ENCODE measurements around the gene TOPBP1. TPM values are rescaled to one million over a fixed set of nuclear protein-coding genes. Genes with fewer than 3 reads are reported as not detected.

The TOPBP1 gene
- total and polyA plus RNA-seq, 8 donors, result 5.5 to 78.1 (median 43.0) TPM

DNA sequence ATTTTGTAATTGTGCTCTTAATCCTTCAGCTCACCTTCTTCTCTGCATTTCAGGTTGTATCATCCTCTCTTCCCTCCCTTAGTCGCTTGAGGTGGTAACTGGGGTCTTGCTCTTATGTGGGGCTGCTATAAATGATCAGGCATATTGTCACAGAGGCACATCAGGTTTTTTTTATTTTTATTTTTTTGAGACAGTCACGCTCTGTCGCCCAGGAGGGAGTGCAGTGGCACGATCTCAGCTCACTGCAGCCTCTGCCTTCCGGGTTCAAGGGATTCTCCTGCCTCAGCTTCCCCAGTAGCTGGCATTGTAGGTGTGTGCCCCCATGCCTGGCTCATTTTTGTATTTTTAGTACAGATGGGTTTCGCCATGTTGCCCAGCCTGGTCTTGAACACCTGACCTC lies 78.3 kb downstream of the TOPBP1 start:
- intact Hi-C loops (cut with DNase I; ENCODE audit: low total_unique reads), result loop anchor here (10.0 kb wide), 1 partner anchor 139 kb away; no protein-coding TSS in a partner anchor
- Histone ChIP-seq H3K9me3 (no peaks in the 10 kb centered on the region), H3K4me3 (no peak overlapping the region), H3K4me1 (peaks cover 8 to 79% (median 52%) of the 10 kb centered on the region in 4 donors), H3K27me3 (no peaks in the 10 kb centered on the region), H3K27ac (no peak overlapping the region), H3K36me3 (peaks cover 56 to 100% (median 99%) of the 10 kb centered on the region in 4 donors)
- WGBS, 5 donors, result 94 to 98% (median 96%) methylated on average over 6 of the region's 6 CpGs
- DNase-seq, result no peak
- TF ChIP-seq, protein P1, sequence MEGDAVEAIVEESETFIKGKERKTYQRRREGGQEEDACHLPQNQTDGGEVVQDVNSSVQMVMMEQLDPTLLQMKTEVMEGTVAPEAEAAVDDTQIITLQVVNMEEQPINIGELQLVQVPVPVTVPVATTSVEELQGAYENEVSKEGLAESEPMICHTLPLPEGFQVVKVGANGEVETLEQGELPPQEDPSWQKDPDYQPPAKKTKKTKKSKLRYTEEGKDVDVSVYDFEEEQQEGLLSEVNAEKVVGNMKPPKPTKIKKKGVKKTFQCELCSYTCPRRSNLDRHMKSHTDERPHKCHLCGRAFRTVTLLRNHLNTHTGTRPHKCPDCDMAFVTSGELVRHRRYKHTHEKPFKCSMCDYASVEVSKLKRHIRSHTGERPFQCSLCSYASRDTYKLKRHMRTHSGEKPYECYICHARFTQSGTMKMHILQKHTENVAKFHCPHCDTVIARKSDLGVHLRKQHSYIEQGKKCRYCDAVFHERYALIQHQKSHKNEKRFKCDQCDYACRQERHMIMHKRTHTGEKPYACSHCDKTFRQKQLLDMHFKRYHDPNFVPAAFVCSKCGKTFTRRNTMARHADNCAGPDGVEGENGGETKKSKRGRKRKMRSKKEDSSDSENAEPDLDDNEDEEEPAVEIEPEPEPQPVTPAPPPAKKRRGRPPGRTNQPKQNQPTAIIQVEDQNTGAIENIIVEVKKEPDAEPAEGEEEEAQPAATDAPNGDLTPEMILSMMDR (IDR thresholded peaks at IDR 0.05), result no peak
- no peak for TF ChIP-seq POLR2AphosphoS5 (IDR thresholded peaks at IDR 0.05)
- TF ChIP-seq EP300 (IDR thresholded peaks at IDR 0.05), result no peak
- no peak for TF ChIP-seq POLR2A (IDR thresholded peaks at IDR 0.05)

DNA sequence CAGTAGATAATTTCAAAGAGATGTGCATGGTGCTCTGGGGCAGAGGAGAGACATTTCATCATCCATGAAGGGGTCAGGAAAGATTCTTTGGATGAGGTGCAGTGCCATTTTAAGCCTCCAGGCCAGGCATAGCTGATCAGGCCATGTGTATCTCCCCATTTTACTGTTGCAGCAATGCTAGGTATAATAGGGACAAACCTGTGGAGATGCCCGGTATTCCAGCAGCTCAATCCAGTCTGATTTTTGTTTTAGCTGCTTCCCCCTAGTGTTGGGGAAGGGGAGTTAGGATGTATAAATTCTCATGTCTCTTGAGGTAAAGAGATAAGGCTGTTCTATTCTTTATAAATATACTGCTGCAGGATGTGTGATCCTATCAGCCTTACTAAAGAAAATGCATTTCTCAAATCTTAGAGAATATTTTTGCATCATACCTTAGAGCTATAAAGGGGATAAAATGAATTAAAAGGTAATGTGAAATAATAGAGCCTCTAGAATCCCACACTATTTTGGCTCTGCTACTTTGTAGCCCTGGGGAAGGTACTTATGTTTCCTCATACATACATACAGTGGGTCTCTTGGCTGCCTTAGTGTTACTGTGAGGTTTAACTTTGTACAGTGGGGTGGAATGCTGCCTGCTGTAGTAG lies 83.1 kb downstream of the TOPBP1 start:
- Histone ChIP-seq H3K27ac (no peak overlapping the region), H3K36me3 (peaks cover 17 to 83% (median 76%) of the 10 kb centered on the region in 4 donors), H3K4me1 (peaks cover 31 to 86% (median 69%) of the 10 kb centered on the region in 4 donors), H3K9me3 (no peaks in the 10 kb centered on the region), H3K4me3 (peak overlapping the region in 2 of 4 donors; percentile 66 to 68), H3K27me3 (no peaks in the 10 kb centered on the region)
- TF ChIP-seq, protein P1 (IDR thresholded peaks at IDR 0.05), result peak in 5 of 7 experiments; percentile 11 to 52 (median 45)
- no peak for TF ChIP-seq POLR2AphosphoS5 (IDR thresholded peaks at IDR 0.05)
- no peak for TF ChIP-seq POLR2A (IDR thresholded peaks at IDR 0.05)
- no peak for TF ChIP-seq EP300 (IDR thresholded peaks at IDR 0.05)
- DNase-seq, result peak in 1 of 2 donors; percentile 62
- intact Hi-C loops (cut with DNase I; ENCODE audit: low total_unique reads), result no loop called here
- 4 to 18% (median 12%) methylated on average over 1 of the region's 1 CpG for WGBS, 5 donors

DNA sequence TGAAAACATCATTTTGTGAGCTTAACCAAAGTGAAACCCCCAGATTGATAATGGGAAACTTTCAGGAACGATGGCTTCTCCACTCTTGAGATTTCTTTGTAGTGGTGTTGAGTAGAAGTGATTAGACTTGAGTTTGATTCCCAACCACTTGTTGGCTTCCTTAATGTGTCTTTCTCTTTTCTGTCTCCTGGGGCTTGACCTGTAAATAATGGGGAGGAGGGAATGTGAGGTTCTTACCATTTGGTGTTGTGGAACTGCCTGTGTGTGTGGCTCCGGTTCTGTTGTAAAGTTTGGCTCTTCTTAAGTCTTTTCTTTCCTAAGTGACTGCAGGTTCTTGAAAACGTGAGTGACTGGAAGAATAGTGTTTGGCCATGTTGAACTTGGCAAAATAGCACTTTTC lies 85.6 kb downstream of the TOPBP1 start:
- peaks cover 33 to 82% (median 58%) of the 10 kb centered on the region in 4 donors for H3K4me1 ChIP-seq
- H3K27ac ChIP-seq, result peak overlapping the region in 4 of 5 donors; percentile 45 to 99 (median 78)
- peaks cover 4 to 58% (median 52%) of the 10 kb centered on the region in 4 donors for H3K36me3 ChIP-seq
- H3K9me3 ChIP-seq, result no peaks in the 10 kb centered on the region
- peak overlapping the region; percentile 9 to 80 (median 67) for H3K4me3 ChIP-seq
- TF ChIP-seq POLR2AphosphoS5 (IDR thresholded peaks at IDR 0.05), result no peak
- TF ChIP-seq EP300 (IDR thresholded peaks at IDR 0.05), result no peak
- TF ChIP-seq, protein P1 (IDR thresholded peaks at IDR 0.05), result no peak
- no peak for TF ChIP-seq POLR2A (IDR thresholded peaks at IDR 0.05)
- intact Hi-C loops (cut with DNase I; ENCODE audit: low total_unique reads), result no loop called here
- H3K27me3 ChIP-seq, result no peaks in the 10 kb centered on the region
- DNase-seq, result no peak
- 7 to 14% (median 12%) methylated on average over 3 of the region's 3 CpGs for WGBS, 5 donors

DNA sequence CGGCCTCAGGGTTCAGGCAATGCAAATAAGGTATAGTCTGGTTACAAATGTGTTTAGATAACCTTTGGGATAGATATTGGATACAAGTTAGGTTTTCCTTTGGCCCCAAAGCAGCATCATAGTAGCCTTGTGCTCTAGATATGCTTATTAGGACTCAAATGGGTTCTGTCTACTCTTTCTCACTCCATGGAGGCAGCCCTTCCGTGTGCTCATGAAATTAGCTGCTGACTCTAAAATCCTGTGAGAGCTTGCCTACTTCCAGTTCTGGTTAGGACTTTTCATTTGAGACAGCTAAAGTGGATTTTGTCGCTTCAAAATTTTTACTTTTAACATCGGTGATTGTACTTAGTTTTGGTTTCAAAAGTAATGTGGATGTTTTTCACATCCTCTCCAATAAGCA lies 86.7 kb downstream of the TOPBP1 start:
- DNase-seq, result peak in 1 of 2 donors; percentile 34
- Histone ChIP-seq H3K36me3 (peaks cover 4 to 47% (median 41%) of the 10 kb centered on the region in 4 donors), H3K4me3 (peak overlapping the region; percentile 66 to 80 (median 70)), H3K4me1 (peaks cover 36 to 82% (median 54%) of the 10 kb centered on the region in 4 donors), H3K9me3 (no peaks in the 10 kb centered on the region), H3K27me3 (no peaks in the 10 kb centered on the region), H3K27ac (peak overlapping the region; percentile 45 to 99 (median 97))
- intact Hi-C loops (cut with DNase I; ENCODE audit: low total_unique reads), result no loop called here
- TF ChIP-seq EP300 (IDR thresholded peaks at IDR 0.05) (no peak), POLR2AphosphoS5 (IDR thresholded peaks at IDR 0.05) (no peak), POLR2A (IDR thresholded peaks at IDR 0.05) (no peak)
- TF ChIP-seq, protein P1 (IDR thresholded peaks at IDR 0.05), result no peak
- 25 to 33% (median 26%) methylated on average over 4 of the region's 4 CpGs for WGBS, 5 donors
